Activated T-cell treated with anti-CD3 and anti-CD28 coated beads, Interleukin-2, amount 50 U/mL, for 4 hours (primary cell): ENCODE data around the gene SHLD1. TPM values are rescaled to one million over a fixed set of nuclear protein-coding genes. Genes with fewer than 3 reads are reported as not detected.

Source experiments
- total RNA-seq, 3 donors: library from RNA; stranded (reverse); gene quantifications; one replicate each; pipeline ENCODE4 v1.2.1, GENCODE V29; 2021

The SHLD1 gene
- total RNA-seq, 3 donors from 2014 or later: 7.2 to 9.8 (median 9.1) TPM

Other genes starting within 250 kb of the SHLD1 start
- gene GPCPD1, start 139.4 kb upstream of the SHLD1 start, total RNA-seq: 10 to 100 TPM; 21.4 to 26.3 (median 24.4) TPM
- gene CHGB, start 161.1 kb downstream of the SHLD1 start, total RNA-seq: under 1 TPM in 2 of 3 donors, not detected in 1; 0.08 to 0.20 TPM
- 10 to 100 TPM; 45.3 to 47.5 (median 45.8) TPM for gene TRMT6, start 200.1 kb downstream of the SHLD1 start, total RNA-seq
- 10 to 100 TPM; 19.7 to 27.3 (median 20.1) TPM for gene MCM8, start 200.3 kb downstream of the SHLD1 start, total RNA-seq